HCT116 (cell line): ENCODE data around the gene RABGAP1. TPM values are rescaled to one million over a fixed set of nuclear protein-coding genes. Genes with fewer than 3 reads are reported as not detected.

Experiments used
- ATAC-seq: fragments of 200-7000 bp; cut with Tn5 transposase; 2 replicates; pipeline ENCODE4 v1.9.1; 2020; ENCODE audit warnings: mild to moderate bottlenecking, moderate library complexity
- BruUV-seq: library from RNA; stranded (reverse); fragments of 400-500 nt; replicated peaks from 2 replicates; lab custom pipeline; 2021; lab: Mats Ljungman, UMichigan
- CTCF ChIA-PET: fragments of 300-600 bp; sonication (Branson Sonifier 250); formaldehyde crosslinking; loops from one replicate; lab custom pipeline; 2021; ENCODE audit warnings: antibody characterized with exemption; lab: Charles Lee
- POLR2A ChIA-PET: fragments of 300-600, 350-600 bp; sonication (Branson Sonifier 250); formaldehyde crosslinking; loops from one replicate; lab custom pipeline; 2021; ENCODE audit warnings: antibody characterized with exemption; lab: Charles Lee
- RAD21 ChIA-PET, 2 experiments: fragments of 300-600 bp; sonication (Branson Sonifier 250); formaldehyde crosslinking; loops; one replicate each; lab custom pipeline; 2023; ENCODE audit warnings: low total read pairs in 2 of 2; ENCODE audit not compliant: uncharacterized antibody in 2 of 2, unreplicated experiment in 2 of 2, low non-redundant PET in 1 of 2; lab: Charles Lee
- DNase-seq: peaks from one replicate; pipeline ENCODE4 v3.0.0-alpha.2; 2010; ENCODE audit warnings: low read depth, low spot score
- H2AFZ ChIP-seq: fragments of 200-600 bp; shearing (Covaris generic), sonication (generic); 2 replicates; pipeline ENCODE4 v1.6.1; 2017; ENCODE audit warnings: low read depth, mixed run types, mixed read lengths, antibody characterized with exemption, low read length; ENCODE audit not compliant: poor library complexity, severe bottlenecking
- H3K27ac ChIP-seq: 2 replicates; pipeline ENCODE4 v1.5.1; 2012; ENCODE audit warnings: low read depth, low read length
- H3K27me3 ChIP-seq: fragments of 200-600 bp; sonication (generic); 2 replicates; pipeline ENCODE4 v1.6.1; 2016; ENCODE audit warnings: mixed run types, low read length, mixed read lengths; ENCODE audit not compliant: insufficient read depth
- H3K36me3 ChIP-seq, 2 experiments: fragments of 200-500 bp in 1 of 2; fragments of 200-600 bp in 1 of 2; sonication (Bioruptor generic) in 1 of 2; sonication (generic) in 1 of 2; 2 replicates each; pipeline versions ENCODE4 v1.5.1 to v1.6.1; 2014 to 2016; ENCODE audit warnings: low read length in 2 of 2, inconsistent platforms in 1 of 2, mixed read lengths in 1 of 2, mixed run types in 1 of 2; ENCODE audit not compliant: insufficient read depth in 2 of 2, control insufficient read depth in 1 of 2
- H3K4me1 ChIP-seq, 2 experiments: fragments of 200-600 bp in 1 of 2; sonication (generic) in 1 of 2; 2 replicates each; pipeline versions ENCODE4 v1.5.1 to v1.6.1; 2012 to 2017; ENCODE audit warnings: low read length in 2 of 2, inconsistent platforms in 1 of 2, mild to moderate bottlenecking in 1 of 2, mixed read lengths in 1 of 2, mixed run types in 1 of 2, moderate library complexity in 1 of 2; ENCODE audit not compliant: insufficient read depth in 2 of 2, control insufficient read depth in 1 of 2
- H3K4me2 ChIP-seq: fragments of 200-600 bp; sonication (generic); 2 replicates; pipeline ENCODE4 v1.6.1; 2017; ENCODE audit warnings: mixed run types, low read length, mixed read lengths
- H3K4me3 ChIP-seq, 2 experiments: fragments of 200-600 bp in 1 of 2; sonication (generic) in 1 of 2; replicated peaks in 1 of 2; 2 replicates each; pipeline ENCODE4 v1.5.1; 2011 to 2016; ENCODE audit warnings: low read length in 2 of 2, control low read depth in 1 of 2, low read depth in 1 of 2, mild to moderate bottlenecking in 1 of 2, mixed read lengths in 1 of 2, mixed run types in 1 of 2
- H3K79me2 ChIP-seq: fragments of 200-600 bp; sonication (generic); 2 replicates; pipeline ENCODE4 v1.6.1; 2017; ENCODE audit warnings: mild to moderate bottlenecking, mixed run types, low read length, moderate library complexity, mixed read lengths; ENCODE audit not compliant: insufficient read depth
- H3K9ac ChIP-seq: fragments of 200-600 bp; sonication (generic); 2 replicates; pipeline ENCODE4 v1.6.1; 2016; ENCODE audit warnings: low read length, mixed read lengths
- H3K9me2 ChIP-seq: fragments of 200-600 bp; sonication (generic), shearing (Covaris generic); 2 replicates; pipeline ENCODE4 v1.6.1; 2017; ENCODE audit warnings: mixed run types, mild to moderate bottlenecking, moderate library complexity; ENCODE audit not compliant: insufficient read depth
- H3K9me3 ChIP-seq, 2 experiments: fragments of 200-500 bp in 1 of 2; fragments of 200-600 bp in 1 of 2; sonication (Bioruptor generic) in 1 of 2; sonication (generic) in 1 of 2; 2 replicates each; pipeline ENCODE4 v1.6.1; 2014 to 2017; ENCODE audit warnings: low read length in 2 of 2, mixed read lengths in 2 of 2, inconsistent platforms in 1 of 2, low read depth in 1 of 2, mild to moderate bottlenecking in 1 of 2, mixed run types in 1 of 2, moderate library complexity in 1 of 2; ENCODE audit not compliant: control insufficient read depth in 1 of 2, insufficient read depth in 1 of 2
- H4K20me1 ChIP-seq: fragments of 200-600 bp; sonication (generic), shearing (Covaris generic); 2 replicates; pipeline ENCODE4 v1.6.1; 2017; ENCODE audit warnings: mixed run types, mild to moderate bottlenecking, moderate library complexity; ENCODE audit not compliant: insufficient read depth
- ATF3 ChIP-seq: IDR thresholded peaks from 2 replicates; pipeline ENCODE4 v1.6.1; 2012
- EGR1 ChIP-seq: IDR thresholded peaks from 2 replicates; pipeline ENCODE4 v1.6.1; 2012; ENCODE audit warnings: low read depth
- JUND ChIP-seq: IDR thresholded peaks from 2 replicates; pipeline ENCODE4 v1.6.1; 2012
- MAX ChIP-seq: IDR thresholded peaks from 2 replicates; pipeline ENCODE4 v1.6.1; 2012
- POLR2A ChIP-seq: IDR thresholded peaks from 2 replicates; pipeline ENCODE4 v1.7.0; 2011; ENCODE audit warnings: borderline replicate concordance; ENCODE audit not compliant: insufficient read depth, insufficient read length; ENCODE audit errors: extremely low read depth
- SP1 ChIP-seq: IDR thresholded peaks from 2 replicates; pipeline ENCODE4 v1.6.1; 2012; ENCODE audit warnings: low read depth
- TCF7L2 ChIP-seq: IDR thresholded peaks from 2 replicates; pipeline ENCODE4 v1.7.0; 2011; ENCODE audit warnings: borderline replicate concordance, inconsistent platforms; ENCODE audit not compliant: insufficient read depth, insufficient read length; ENCODE audit errors: extremely low read depth
- ZBTB33 ChIP-seq: IDR thresholded peaks from 2 replicates; pipeline ENCODE4 v1.6.1; 2011; ENCODE audit warnings: mild to moderate bottlenecking, low read length, moderate library complexity; ENCODE audit not compliant: insufficient replicate concordance; ENCODE audit errors: extremely low read depth
- ZFX ChIP-seq: fragments of 450-650 bp; IDR thresholded peaks from 2 replicates; pipeline ENCODE4 v1.6.1; 2017
- intact Hi-C: fragments of 100-400 bp; cut with micrococcal nuclease; formaldehyde crosslinking; loops from 2 replicates; pipeline ENCODE4 v1.10.0; 2022
- total RNA-seq: library from RNA; stranded (reverse); gene quantifications from one replicate; pipeline ENCODE4 v1.2.1, GENCODE V29; 2021; ENCODE audit not compliant: unreplicated experiment
- TF ChIP-seq, protein P1 (sequence below): IDR thresholded peaks from 2 replicates; pipeline ENCODE4 v1.6.1; 2012; ENCODE audit warnings: low read depth

RABGAP1 gene
- total RNA-seq, 1 experiment from 2014 or later: 29.7 TPM

- ChIA-PET RAD21 (no interaction called here), CTCF (no interaction called here), POLR2A (no interaction called here)
- Histone ChIP-seq H3K4me1 (no peaks in the 10 kb centered on the region), H3K4me2 (no peak overlapping the region), H3K79me2 (no peaks in the 10 kb centered on the region), H3K9me2 (no peaks in the 10 kb centered on the region), H3K9me3 (no peaks in the 10 kb centered on the region), H3K27ac (no peak overlapping the region), H3K36me3 (peaks cover 3 to 6% of the 10 kb centered on the region in 2 experiments; a peak in 2 of 4 replicates), H3K27me3 (no peaks in the 10 kb centered on the region), H3K4me3 (no peak overlapping the region), H2AFZ (no peak overlapping the region), H3K9ac (no peak overlapping the region), H4K20me1 (no peaks in the 10 kb centered on the region)
- ATAC-seq: no peak
- DNase-seq: no peak
- no TSS peak for BruUV-seq
- intact Hi-C loops: no loop called here
- TF ChIP-seq MAX (no peak), ZBTB33 (no peak), EGR1 (no peak)
These were observed 168.2 kb downstream of the RABGAP1 start for GRCh38 chr9:123108976-123109375.

- Histone ChIP-seq H2AFZ (no peak overlapping the region), H3K79me2 (no peaks in the 10 kb centered on the region), H3K4me2 (no peak overlapping the region), H3K27me3 (no peaks in the 10 kb centered on the region), H4K20me1 (no peaks in the 10 kb centered on the region), H3K9me3 (no peaks in the 10 kb centered on the region), H3K36me3 (peaks cover 0 to 6% of the 10 kb centered on the region in 2 experiments; a peak in 1 of 4 replicates), H3K4me3 (no peak overlapping the region), H3K4me1 (no peaks in the 10 kb centered on the region), H3K9me2 (no peaks in the 10 kb centered on the region), H3K27ac (no peak overlapping the region), H3K9ac (no peak overlapping the region)
- no peak for DNase-seq
- CTCF ChIA-PET: interaction anchor here (1.2 kb wide), 1 partner anchor 240 kb away, joined by 4 read pairs; no protein-coding TSS in a partner anchor
- RAD21 ChIA-PET: no interaction called here
- intact Hi-C loops: no loop called here
- POLR2A ChIA-PET: no interaction called here
- no peak for ATAC-seq
- BruUV-seq: no TSS peak
- TF ChIP-seq JUND (no peak), POLR2A (no peak), ATF3 (no peak), TCF7L2 (no peak), SP1 (no peak), ZBTB33 (no peak), ZFX (no peak)
- TF ChIP-seq, protein P1, sequence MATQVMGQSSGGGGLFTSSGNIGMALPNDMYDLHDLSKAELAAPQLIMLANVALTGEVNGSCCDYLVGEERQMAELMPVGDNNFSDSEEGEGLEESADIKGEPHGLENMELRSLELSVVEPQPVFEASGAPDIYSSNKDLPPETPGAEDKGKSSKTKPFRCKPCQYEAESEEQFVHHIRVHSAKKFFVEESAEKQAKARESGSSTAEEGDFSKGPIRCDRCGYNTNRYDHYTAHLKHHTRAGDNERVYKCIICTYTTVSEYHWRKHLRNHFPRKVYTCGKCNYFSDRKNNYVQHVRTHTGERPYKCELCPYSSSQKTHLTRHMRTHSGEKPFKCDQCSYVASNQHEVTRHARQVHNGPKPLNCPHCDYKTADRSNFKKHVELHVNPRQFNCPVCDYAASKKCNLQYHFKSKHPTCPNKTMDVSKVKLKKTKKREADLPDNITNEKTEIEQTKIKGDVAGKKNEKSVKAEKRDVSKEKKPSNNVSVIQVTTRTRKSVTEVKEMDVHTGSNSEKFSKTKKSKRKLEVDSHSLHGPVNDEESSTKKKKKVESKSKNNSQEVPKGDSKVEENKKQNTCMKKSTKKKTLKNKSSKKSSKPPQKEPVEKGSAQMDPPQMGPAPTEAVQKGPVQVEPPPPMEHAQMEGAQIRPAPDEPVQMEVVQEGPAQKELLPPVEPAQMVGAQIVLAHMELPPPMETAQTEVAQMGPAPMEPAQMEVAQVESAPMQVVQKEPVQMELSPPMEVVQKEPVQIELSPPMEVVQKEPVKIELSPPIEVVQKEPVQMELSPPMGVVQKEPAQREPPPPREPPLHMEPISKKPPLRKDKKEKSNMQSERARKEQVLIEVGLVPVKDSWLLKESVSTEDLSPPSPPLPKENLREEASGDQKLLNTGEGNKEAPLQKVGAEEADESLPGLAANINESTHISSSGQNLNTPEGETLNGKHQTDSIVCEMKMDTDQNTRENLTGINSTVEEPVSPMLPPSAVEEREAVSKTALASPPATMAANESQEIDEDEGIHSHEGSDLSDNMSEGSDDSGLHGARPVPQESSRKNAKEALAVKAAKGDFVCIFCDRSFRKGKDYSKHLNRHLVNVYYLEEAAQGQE: no peak
These were observed 168.9 kb downstream of the RABGAP1 start for GRCh38 chr9:123109540-123110279.
